Measurements from ENCODE around the gene BRF1.

- TF ChIP-seq USF1 (IDR thresholded peaks at IDR 0.05) (peak; percentile 58), CREB1 (IDR thresholded peaks at IDR 0.05; ENCODE audit: low read depth) (no peak), REST (IDR thresholded peaks at IDR 0.05; ENCODE audit: low read depth) (no peak), TEAD4 (IDR thresholded peaks at IDR 0.05) (no peak), RAD21 (IDR thresholded peaks at IDR 0.05; ENCODE audit: low read depth) (no peak), MAX (IDR thresholded peaks at IDR 0.05) (peak; percentile 68), EGR1 (IDR thresholded peaks at IDR 0.05) (no peak), YY1 (IDR thresholded peaks at IDR 0.05; ENCODE audit: low read depth) (no peak), TAF1 (IDR thresholded peaks at IDR 0.05; ENCODE audit: low read depth) (no peak), NFIC (IDR thresholded peaks at IDR 0.05) (no peak), ZBTB7A (IDR thresholded peaks at IDR 0.05; ENCODE audit: low read depth) (no peak), EP300 (IDR thresholded peaks at IDR 0.05; ENCODE audit: borderline replicate concordance) (no peak), FOXM1 (IDR thresholded peaks at IDR 0.05; ENCODE audit: borderline replicate concordance, low read depth) (no peak)
These were observed 103.6 kb downstream of the BRF1 start for GRCh38 chr14:105197211-105197641.

All from Ishikawa (cell line).